ENCODE measurements around the gene GSTCD. TPM values are rescaled to one million over a fixed set of nuclear protein-coding genes. Genes with fewer than 3 reads are reported as not detected.

Gene GSTCD
- polyA plus RNA-seq, 1 experiment, result 12.1 TPM

DNA sequence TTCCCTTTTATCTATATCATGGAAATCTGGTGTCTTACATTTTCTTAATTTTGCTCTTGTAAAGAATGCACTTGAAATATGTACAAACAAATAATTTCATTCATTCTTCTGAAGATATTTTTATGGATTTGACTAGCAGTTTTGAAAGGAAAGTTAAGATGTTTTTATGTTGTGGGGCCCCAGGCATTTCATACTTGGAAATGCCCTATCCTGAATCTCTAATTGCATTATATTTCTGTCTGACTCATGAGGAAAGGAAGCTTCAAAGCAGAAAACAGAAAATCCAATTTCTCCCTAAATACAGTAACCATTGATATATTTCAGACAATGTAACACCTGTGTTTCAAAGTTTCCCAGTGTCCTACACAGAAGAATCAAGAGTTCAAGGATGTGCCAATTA is 113.5 kb downstream of the GSTCD start:
- ChIA-PET POLR2A (no interaction called here), CTCF (interaction anchor here (1.1 kb wide), 1 partner anchor 301 kb away, joined by 3 read pairs; no protein-coding TSS in a partner anchor)
- TF ChIP-seq, protein P1, sequence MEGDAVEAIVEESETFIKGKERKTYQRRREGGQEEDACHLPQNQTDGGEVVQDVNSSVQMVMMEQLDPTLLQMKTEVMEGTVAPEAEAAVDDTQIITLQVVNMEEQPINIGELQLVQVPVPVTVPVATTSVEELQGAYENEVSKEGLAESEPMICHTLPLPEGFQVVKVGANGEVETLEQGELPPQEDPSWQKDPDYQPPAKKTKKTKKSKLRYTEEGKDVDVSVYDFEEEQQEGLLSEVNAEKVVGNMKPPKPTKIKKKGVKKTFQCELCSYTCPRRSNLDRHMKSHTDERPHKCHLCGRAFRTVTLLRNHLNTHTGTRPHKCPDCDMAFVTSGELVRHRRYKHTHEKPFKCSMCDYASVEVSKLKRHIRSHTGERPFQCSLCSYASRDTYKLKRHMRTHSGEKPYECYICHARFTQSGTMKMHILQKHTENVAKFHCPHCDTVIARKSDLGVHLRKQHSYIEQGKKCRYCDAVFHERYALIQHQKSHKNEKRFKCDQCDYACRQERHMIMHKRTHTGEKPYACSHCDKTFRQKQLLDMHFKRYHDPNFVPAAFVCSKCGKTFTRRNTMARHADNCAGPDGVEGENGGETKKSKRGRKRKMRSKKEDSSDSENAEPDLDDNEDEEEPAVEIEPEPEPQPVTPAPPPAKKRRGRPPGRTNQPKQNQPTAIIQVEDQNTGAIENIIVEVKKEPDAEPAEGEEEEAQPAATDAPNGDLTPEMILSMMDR (IDR thresholded peaks at IDR 0.05; ENCODE audit: low read depth, low read length), result no peak
- Histone ChIP-seq H3K27ac (ENCODE audit: low read depth, low read length) (no peak overlapping the region), H3K27me3 (ENCODE audit: control insufficient read depth, insufficient read depth, low read length) (no peaks in the 10 kb centered on the region), H3K4me3 (ENCODE audit: low read depth, low read length) (no peak overlapping the region), H3K9me3 (ENCODE audit: control insufficient read depth, insufficient read depth, low read length) (no peaks in the 10 kb centered on the region)
- no peak for DNase-seq (ENCODE audit: low read depth, low spot score)

DNA sequence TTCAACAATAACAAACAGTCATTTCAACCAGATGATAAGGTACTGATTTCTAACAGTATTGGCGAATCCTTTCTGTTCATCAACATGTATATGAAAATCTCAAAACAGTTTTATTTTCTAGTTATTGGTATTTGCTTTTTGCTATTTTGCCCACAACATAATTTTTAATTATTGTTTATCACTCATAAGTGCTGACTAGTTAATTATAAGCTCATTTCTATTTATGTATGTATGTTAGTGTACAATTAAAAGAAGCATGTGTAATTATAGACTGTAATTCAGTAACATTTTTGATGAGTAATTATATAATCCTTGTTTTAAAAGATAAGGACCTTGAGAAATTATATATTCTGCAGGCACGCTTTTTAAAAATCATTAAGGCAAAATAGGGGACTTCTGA is 119.5 kb downstream of the GSTCD start:
- Histone ChIP-seq H3K4me3 (ENCODE audit: low read depth, low read length) (no peak overlapping the region), H3K27ac (ENCODE audit: low read depth, low read length) (no peak overlapping the region), H3K9me3 (ENCODE audit: control insufficient read depth, insufficient read depth, low read length) (no peaks in the 10 kb centered on the region), H3K27me3 (ENCODE audit: control insufficient read depth, insufficient read depth, low read length) (no peaks in the 10 kb centered on the region)
- ChIA-PET CTCF (no interaction called here), POLR2A (no interaction called here)
- TF ChIP-seq, protein P1 (IDR thresholded peaks at IDR 0.05; ENCODE audit: low read depth, low read length), result no peak
- no peak for DNase-seq (ENCODE audit: low read depth, low spot score)

DNA sequence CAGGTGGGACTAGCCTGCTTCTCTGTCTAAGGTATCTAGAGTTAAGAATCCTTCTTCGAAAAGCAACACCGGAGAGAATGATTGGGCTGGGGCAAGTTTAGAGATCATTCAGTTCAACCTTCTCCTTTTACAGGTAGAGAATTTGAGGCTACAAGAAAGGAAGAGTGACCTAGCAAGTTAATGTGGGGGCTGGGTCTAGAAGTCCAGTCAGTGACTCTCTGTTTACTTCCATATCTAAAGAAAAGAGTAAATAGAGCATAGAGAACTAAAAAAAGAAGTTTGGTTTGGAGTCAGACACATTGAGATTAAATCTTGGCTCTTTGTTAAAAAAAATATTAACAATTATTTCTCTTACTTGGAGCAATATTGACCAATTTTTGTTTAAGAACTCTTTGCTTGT is 122.6 kb downstream of the GSTCD start:
- TF ChIP-seq, protein P1 (IDR thresholded peaks at IDR 0.05; ENCODE audit: low read depth, low read length), result no peak
- no peak for DNase-seq (ENCODE audit: low read depth, low spot score)
- ChIA-PET CTCF (no interaction called here), POLR2A (no interaction called here)
- Histone ChIP-seq H3K9me3 (ENCODE audit: control insufficient read depth, insufficient read depth, low read length) (no peaks in the 10 kb centered on the region), H3K4me3 (ENCODE audit: low read depth, low read length) (no peak overlapping the region), H3K27ac (ENCODE audit: low read depth, low read length) (no peak overlapping the region), H3K27me3 (ENCODE audit: control insufficient read depth, insufficient read depth, low read length) (no peaks in the 10 kb centered on the region)

DNA sequence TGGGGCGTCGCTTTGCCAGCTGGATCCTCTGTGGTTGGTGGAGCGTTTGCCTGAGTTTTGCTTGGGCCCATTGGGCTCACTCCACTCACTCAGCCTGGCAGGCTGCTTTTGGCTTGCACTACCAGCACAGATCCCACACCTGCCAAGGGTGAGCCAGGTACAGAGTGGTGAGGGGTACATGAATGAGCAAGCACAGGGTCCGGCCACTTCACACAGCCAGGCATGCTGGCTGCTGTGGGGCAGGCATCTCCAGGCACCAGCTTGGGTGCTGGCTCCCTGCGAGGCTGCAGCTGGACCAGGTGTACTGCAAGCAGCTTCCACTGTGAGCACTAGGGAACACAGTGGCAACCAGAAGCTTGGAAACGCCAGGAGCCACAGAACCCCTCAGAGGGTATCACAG is 126.6 kb downstream of the GSTCD start:
- ChIA-PET CTCF (no interaction called here), POLR2A (no interaction called here)
- no peaks in the 10 kb centered on the region for H3K9me3 ChIP-seq (ENCODE audit: control insufficient read depth, insufficient read depth, low read length)
- TF ChIP-seq, protein P1 (IDR thresholded peaks at IDR 0.05; ENCODE audit: low read depth, low read length), result no peak
- no peak for DNase-seq (ENCODE audit: low read depth, low spot score)
- no peak overlapping the region for H3K27ac ChIP-seq (ENCODE audit: low read depth, low read length)
- H3K4me3 ChIP-seq (ENCODE audit: low read depth, low read length), result no peak overlapping the region
- H3K27me3 ChIP-seq (ENCODE audit: control insufficient read depth, insufficient read depth, low read length), result no peaks in the 10 kb centered on the region

DNA sequence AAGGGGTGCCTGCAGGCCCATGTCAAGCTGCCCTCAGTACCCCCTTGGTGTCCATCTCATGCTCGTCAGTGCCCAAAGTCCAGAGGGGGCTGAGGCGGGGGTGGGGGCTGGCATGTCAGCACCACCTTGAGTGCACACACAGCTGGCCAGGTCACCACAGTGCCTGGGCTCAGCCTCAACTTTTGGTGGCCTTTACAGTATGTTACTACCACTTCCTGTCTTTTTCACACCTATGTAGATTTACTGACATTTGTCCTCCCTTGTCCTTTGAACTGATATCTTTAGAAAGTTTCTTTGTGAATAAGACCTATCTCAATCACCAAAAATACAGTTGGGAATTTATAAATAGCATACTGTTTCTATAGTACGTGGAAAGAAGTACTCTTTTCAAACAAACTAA is 128.0 kb downstream of the GSTCD start:
- ChIA-PET POLR2A (no interaction called here), CTCF (no interaction called here)
- TF ChIP-seq, protein P1 (IDR thresholded peaks at IDR 0.05; ENCODE audit: low read depth, low read length), result no peak
- no peaks in the 10 kb centered on the region for H3K9me3 ChIP-seq (ENCODE audit: control insufficient read depth, insufficient read depth, low read length)
- no peak overlapping the region for H3K4me3 ChIP-seq (ENCODE audit: low read depth, low read length)
- DNase-seq (ENCODE audit: low read depth, low spot score), result no peak
- no peak overlapping the region for H3K27ac ChIP-seq (ENCODE audit: low read depth, low read length)
- H3K27me3 ChIP-seq (ENCODE audit: control insufficient read depth, insufficient read depth, low read length), result no peaks in the 10 kb centered on the region
